PC-3 (cell line): ENCODE results near the gene IGSF9B.

Experiments
- CTCF ChIP-seq: fragments of 300-600 bp; sonication (generic); conservative IDR thresholded peaks from 2 replicates; pipeline ENCODE4 v1.5.1; 2017; ENCODE audit warnings: antibody characterized with exemption, low read depth, mild to moderate bottlenecking, low read length
- EZH2phosphoT487 ChIP-seq: fragments of 300-600 bp; sonication (generic); IDR thresholded peaks from 2 replicates; pipeline ENCODE4 v1.6.1; 2018; ENCODE audit warnings: mild to moderate bottlenecking, antibody characterized with exemption, low read length, borderline replicate concordance

- TF ChIP-seq CTCF = no peak
- no peak for TF ChIP-seq EZH2phosphoT487
Measured at GRCh38 chr11:133948711-133949110, 8.1 kb downstream of the IGSF9B start.
